ENCODE data around the gene NDUFS3.

NDUFS3 gene

DNA sequence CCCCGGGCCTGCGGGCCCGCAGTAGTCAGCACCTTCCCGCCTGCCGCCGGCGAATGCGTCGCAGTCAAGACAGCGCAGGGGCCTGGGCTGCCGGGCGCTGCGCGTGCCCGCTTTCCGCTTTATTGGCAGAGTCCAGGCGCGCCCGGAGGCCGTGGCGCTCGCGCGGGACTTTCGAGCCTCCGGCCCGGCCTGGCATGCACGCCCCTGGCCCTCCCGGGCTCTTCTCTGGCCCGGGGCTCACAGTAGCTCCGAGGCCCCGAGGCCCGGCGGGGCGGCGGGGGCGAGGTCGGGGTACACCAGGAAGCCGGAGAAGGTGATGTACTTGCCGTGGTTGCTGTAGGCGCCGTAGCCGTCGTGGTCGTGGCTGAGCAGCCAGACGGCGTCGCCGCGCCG, 10.7 kb downstream of the NDUFS3 start:
- TF ChIP-seq CTCF (IDR thresholded peaks at IDR 0.05; ENCODE audit: borderline replicate concordance, control extremely low read depth, extremely low read depth, insufficient read depth, missing control alignments), result no peak
- in situ Hi-C loops (cut with MboI; ENCODE audit: low sequenced_read_pairs, unreplicated experiment), result no loop called here
- no peak for DNase-seq (ENCODE audit: low spot score)

DNA sequence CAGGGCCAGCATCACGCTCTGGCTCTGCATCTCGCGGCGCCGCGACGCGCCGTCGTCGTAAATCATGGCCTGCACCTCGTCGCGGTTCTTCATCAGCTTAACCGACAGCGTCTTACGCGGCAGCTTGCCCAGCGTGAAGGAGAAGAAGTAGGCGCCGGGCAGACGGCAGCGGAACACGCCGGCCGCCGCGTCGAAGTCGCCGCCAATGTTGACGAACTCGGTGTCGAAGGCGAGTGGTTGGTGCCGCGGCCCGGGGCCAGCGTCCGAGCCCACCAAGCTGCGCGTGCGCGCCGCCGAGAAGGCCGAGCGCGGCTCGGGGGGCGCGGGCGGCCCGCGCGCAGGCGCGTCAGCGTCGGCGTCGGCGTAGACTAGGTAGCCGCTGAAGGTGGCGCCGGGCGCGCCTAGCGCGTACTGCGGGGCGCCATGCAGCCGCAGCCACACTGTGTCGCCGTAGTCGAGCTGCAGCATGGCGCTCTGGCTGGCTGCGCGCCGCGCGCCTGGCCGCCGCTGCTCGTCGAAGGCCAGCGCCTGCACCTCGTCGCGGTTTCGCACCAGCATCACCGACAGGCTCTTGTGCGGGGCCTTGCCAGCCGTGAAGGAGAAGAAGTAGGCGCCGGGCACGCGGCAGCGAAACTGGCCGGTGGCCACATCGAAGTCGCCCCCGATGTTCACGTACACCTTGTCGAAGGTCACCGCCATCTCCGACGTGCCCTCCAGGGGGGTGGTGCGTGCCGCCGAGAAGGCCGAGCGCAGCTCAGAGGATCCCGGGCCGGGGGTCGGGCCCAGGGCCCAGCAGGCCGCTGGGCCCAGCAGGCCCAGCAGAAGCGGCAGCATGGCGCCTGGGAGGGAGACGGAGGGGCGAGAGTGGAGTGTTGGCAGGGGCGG, 11.3 kb downstream of the NDUFS3 start:
- in situ Hi-C loops (cut with MboI; ENCODE audit: low sequenced_read_pairs, unreplicated experiment), result no loop called here
- no peak for TF ChIP-seq CTCF (IDR thresholded peaks at IDR 0.05; ENCODE audit: borderline replicate concordance, control extremely low read depth, extremely low read depth, insufficient read depth, missing control alignments)
- no peak for DNase-seq (ENCODE audit: low spot score)

DNA sequence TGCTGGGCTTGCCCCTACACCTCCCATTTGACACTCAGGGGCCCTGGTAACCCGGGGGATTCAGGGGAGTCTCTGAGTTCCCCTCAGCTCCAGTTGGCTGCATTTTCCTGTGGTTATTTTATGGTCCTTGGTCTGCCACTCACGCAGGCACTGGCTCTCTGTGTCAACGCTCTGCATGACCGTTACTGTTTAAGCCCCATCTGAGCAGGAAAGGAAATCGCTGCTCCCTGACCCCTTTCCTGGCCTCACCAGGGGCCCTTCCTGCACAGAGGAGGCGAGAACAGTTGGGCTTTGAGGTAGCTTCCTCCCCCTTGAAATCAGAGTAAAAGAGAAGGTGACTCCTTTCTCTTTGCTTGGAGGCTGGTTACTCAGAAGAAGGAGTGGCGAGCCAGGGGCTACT, 12.9 kb downstream of the NDUFS3 start:
- in situ Hi-C loops (cut with MboI; ENCODE audit: low sequenced_read_pairs, unreplicated experiment), result no loop called here
- no peak for TF ChIP-seq CTCF (IDR thresholded peaks at IDR 0.05; ENCODE audit: borderline replicate concordance, control extremely low read depth, extremely low read depth, insufficient read depth, missing control alignments)
- no peak for DNase-seq (ENCODE audit: low spot score)

DNA sequence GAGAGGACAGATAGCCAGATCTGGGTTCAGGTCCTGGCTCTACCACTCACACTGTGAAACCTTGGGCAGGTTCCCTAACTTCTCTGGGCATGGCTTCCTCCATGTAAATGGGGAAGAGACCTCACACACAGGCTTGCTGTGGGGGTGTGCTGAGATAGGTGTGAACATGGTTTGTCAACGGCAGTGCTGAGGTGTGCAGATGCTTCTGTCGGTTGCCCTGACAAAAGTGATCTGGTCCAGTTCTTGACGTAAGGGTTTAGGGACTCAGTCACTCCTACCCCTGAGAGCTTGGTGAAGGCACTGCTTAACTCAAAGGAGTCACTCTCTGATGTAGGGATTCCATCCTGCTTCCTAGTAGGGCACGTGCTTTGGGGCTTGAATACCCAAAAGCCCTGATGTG, 13.4 kb downstream of the NDUFS3 start:
- TF ChIP-seq CTCF (IDR thresholded peaks at IDR 0.05; ENCODE audit: borderline replicate concordance, control extremely low read depth, extremely low read depth, insufficient read depth, missing control alignments), result no peak
- in situ Hi-C loops (cut with MboI; ENCODE audit: low sequenced_read_pairs, unreplicated experiment), result no loop called here
- no peak for DNase-seq (ENCODE audit: low spot score)

DNA sequence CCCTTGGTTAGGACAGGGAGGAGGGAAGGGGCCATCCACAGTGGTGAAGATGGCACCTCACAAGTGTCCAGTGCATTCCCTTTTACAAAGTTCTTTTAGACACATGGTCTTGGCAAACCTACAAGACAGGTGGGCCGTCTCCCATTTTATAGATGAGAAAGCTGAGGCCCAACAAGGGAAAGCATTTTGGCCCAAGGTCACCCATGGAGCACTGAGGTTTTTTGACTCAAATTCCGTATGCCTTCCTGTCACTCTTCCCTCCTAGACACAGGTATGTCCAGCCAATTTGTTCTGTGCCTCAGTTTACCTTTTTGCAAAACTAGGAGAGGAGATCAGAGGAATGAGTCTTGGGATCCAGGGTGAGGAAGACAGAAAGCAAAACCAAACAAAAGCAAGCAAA, 14.1 kb downstream of the NDUFS3 start:
- TF ChIP-seq CTCF (IDR thresholded peaks at IDR 0.05; ENCODE audit: borderline replicate concordance, control extremely low read depth, extremely low read depth, insufficient read depth, missing control alignments), result no peak
- DNase-seq (ENCODE audit: low spot score), result no peak
- in situ Hi-C loops (cut with MboI; ENCODE audit: low sequenced_read_pairs, unreplicated experiment), result no loop called here

- no peak for TF ChIP-seq CTCF (IDR thresholded peaks at IDR 0.05; ENCODE audit: borderline replicate concordance, control extremely low read depth, extremely low read depth, insufficient read depth, missing control alignments)
- no peak for DNase-seq (ENCODE audit: low spot score)
- in situ Hi-C loops (cut with MboI; ENCODE audit: low sequenced_read_pairs, unreplicated experiment), result no loop called here
These were observed 14.6 kb downstream of the NDUFS3 start for GRCh38 chr11:47593492-47593933.

Measured in GM13976 (cell line).